ENCODE results near the gene PTBP1.

The PTBP1 gene

GRCh38 chr19:797528-798414 lies 519 bp downstream of the PTBP1 start:
- DNase-seq (ENCODE audit: low read depth): peak; percentile 78

GRCh38 chr19:798415-799075 lies 1.3 kb downstream of the PTBP1 start:
- no peak for DNase-seq (ENCODE audit: low read depth)

GRCh38 chr19:799076-799881 lies 2.0 kb downstream of the PTBP1 start:
- no peak for DNase-seq (ENCODE audit: low read depth)

GRCh38 chr19:800360-801029 lies 3.2 kb downstream of the PTBP1 start:
- DNase-seq (ENCODE audit: low read depth): no peak

GRCh38 chr19:801030-801860 lies 4.0 kb downstream of the PTBP1 start:
- DNase-seq (ENCODE audit: low read depth): no peak

DNA sequence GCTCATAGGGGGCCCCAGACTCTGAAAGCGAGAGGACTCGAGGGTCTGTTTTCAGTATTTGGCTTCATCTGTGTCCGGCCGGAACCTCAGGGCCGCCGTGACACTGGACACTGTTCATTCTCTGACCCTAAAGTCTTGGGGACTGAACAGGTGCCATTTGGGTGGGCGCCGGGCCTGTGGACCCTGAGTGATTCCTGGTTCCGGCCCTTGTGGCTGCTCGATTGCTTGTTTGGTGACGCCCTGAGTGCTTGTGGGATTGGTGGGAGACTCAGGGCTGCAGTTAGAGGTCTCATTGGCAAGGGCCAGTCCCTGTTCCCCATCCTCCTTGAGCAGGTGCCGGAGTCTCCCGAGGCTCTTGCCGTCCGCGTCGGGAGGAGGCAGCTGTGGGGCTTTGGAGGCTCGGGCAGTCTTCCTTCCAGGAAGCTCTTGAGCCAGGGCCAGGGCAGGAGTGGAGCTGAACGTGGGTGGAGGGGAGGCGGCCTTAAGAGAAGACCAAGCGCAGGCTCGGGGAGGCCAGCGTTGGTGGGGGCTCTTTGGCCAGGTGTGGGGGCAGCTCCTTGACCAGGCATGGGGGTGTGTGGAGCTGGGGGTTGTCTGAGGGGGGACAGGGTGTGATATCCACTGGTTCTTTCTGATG lies 4.7 kb downstream of the PTBP1 start:
- no peak for DNase-seq (ENCODE audit: low read depth)

- DNase-seq (ENCODE audit: low read depth): no peak
Observed at GRCh38 chr19:802498-803098, 5.3 kb downstream of the PTBP1 start.

DNA sequence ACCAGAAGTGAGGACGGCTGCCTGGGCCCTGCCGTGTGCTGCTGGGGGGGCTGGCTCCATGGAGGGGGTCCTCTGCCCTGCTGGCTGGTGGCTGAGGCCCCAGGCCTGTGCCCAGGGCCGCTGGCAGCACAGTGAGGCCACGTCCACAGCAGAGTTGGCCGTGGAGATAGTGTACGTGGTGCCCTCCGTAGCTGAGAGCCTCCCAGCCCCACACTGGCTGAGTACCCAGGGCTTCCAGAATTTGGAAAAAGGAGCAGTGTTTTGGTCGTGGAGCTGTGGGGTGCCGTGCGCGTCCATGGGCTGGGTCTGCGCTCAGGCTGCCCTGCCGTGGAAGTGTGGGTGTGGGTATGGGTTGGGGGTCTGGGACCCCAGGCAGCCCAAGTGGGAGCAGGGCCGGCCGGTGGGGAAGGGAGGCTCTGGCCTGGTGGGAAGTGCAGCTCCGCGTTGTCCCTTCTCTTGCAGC lies 5.9 kb downstream of the PTBP1 start:
- DNase-seq (ENCODE audit: low read depth): no peak

DNA sequence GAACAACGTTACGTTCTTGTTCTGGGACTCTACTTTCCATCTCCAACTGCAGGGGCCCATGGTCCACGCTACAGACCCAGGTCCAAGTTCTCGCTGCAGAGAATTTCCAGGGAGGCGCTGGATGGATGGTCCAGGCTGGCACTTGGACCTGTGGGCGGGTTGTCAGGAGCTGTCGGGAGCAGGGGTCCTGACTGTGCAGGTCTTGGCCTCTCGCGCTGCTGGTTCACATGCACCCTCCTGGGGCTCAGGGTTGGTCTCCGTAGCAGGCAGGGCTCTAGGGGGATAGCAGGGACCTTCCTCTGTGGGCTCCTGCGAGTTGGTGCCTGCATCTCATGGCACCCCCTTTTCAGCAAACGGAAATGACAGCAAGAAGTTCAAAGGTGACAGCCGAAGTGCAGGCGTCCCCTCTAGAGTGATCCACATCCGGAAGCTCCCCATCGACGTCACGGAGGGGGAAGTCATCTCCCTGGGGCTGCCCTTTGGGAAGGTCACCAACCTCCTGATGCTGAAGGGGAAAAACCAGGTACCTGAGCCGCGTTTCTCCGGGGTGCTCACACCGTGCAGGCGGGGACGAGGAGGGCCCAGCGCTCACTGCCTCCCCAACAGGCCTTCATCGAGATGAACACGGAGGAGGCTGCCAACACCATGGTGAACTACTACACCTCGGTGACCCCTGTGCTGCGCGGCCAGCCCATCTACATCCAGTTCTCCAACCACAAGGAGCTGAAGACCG lies 6.6 kb downstream of the PTBP1 start:
- no peak for DNase-seq (ENCODE audit: low read depth)

DNA sequence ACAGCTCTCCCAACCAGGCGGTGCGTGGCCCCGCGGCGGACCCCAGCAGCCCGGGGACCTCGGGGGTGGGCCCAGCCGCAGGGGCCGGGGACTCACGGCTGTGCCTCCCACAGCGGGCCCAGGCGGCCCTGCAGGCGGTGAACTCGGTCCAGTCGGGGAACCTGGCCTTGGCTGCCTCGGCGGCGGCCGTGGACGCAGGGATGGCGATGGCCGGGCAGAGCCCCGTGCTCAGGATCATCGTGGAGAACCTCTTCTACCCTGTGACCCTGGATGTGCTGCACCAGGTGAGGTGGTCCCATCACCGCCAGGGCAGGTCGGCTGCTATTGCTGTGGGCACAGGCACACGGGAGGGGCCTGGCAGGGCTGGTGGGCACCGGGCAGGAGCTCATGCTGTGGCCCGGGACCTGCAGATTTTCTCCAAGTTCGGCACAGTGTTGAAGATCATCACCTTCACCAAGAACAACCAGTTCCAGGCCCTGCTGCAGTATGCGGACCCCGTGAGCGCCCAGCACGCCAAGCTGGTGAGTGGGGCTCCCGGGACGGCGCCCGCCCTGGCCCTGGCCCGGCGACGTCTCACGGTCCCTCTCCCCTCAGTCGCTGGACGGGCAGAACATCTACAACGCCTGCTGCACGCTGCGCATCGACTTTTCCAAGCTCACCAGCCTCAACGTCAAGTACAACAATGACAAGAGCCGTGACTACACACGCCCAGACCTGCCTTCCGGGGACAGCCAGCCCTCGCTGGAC lies 7.3 kb downstream of the PTBP1 start:
- DNase-seq (ENCODE audit: low read depth): no peak

GRCh38 chr19:805166-805551 lies 7.9 kb downstream of the PTBP1 start:
- no peak for DNase-seq (ENCODE audit: low read depth)

DNA sequence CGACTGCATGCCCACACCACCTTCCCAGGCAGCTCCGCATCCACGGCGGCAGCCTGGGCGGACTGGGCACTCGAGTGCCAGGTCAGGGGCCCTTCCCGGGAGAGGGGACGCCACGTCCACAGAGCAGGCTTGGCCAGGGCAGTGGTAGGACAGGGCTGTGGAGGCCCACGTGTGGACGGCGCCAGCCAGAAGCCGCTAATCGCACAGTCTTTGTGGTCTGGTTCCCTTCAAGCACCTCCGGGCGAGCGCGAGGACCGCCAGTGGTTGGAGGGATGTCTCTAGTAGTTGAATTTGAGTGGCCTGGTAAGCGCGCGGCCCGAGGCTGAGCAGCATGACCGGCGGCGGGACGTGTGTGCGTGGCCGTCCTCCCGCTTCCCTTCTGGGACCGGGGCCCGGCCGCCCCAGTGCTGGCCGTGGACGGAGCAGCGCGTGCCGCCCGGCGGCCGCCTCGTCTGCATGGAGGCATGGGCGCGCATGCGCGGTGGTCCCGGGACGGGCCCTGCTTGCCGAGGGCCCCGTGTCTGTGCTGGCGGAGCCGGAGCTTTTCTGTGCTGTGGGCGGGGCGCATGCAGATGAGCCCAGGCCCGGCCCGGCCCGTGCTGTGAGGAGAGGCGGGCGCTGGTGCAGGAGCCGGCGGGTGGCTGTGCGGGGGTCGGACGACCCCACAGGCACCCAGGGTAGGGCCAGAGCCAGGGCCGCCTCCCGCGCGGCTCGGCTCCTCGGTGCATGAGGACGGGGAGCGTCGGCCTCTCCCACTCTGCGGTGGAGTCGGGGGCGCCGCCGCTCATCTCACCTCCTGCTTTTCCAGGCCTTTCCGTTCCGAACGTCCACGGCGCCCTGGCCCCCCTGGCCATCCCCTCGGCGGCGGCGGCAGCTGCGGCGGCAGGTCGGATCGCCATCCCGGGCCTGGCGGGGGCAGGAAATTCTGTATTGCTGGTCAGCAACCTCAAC lies 8.6 kb downstream of the PTBP1 start:
- DNase-seq (ENCODE audit: low read depth): no peak

DNA sequence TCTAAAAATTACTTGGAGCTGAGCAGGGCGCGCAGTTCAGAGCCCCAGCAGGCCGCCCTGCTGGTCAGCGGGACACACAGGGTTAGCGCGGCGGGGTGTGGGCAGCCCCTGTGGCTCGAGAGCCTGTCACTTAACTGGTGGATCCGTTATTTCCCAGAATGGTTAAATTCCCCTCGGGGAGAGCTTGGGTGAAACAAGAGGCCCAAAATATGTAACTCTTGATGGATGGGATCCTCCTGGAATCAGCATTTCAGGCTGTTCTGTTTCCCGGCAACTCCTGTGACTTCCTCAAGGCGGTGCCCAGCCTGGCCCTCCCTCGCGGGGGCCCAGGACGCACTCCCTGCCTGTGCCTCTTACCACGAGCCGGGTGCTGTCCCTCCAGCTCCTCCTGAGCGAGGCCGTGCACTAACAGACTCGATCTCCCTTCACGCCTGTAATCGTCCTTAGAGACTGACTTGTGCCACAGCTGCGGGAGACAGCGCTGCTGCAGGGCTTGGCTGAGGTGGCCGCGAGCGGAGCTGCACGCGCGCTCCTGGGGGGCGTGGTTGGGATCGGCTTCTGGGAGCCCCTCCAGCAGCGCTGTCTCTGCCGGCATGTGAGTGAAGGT lies 9.7 kb downstream of the PTBP1 start:
- DNase-seq (ENCODE audit: low read depth): no peak

DNA sequence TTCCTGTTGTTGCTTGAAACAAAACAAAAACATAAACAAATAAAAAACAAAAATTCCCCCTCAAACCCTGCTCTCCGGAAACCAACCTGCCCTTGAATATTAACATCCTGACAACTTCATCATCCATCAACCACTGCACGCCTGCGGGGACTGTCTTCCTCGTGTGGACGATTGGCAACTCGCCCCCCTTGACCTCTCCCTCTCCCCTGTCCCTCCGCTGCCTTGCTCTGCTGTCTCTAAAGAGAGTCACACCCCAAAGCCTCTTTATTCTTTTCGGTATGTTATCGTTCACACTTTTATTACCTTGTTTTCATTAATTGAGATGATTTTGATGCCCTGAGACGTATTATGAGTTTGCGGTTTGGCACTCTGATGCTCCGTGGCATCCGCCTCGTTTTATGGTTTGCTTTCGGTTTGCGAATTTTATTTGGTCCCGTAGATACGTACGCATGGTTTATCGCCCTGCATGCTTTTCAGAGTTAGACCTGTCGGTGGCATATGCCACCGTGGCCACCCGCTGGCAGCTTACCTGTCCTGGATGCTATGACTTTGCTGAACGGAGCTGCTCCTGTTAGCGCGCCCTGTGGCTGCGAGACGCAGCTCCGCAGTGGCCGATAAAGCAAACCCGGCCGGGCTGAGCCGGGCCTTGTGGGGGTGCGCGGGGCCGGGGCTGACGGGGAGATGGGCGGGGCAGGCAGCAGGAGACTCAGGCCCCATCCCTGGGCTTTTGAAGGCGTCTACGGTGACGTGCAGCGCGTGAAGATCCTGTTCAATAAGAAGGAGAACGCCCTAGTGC lies 10.6 kb downstream of the PTBP1 start:
- no peak for DNase-seq (ENCODE audit: low read depth)

DNA sequence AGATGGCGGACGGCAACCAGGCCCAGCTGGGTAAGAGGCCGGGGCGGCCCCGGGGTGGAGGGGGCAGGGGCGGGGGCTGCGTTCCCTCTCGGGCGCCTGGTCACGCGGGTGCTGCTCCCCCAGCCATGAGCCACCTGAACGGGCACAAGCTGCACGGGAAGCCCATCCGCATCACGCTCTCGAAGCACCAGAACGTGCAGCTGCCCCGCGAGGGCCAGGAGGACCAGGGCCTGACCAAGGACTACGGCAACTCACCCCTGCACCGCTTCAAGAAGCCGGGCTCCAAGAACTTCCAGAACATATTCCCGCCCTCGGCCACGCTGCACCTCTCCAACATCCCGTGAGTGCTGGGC lies 11.1 kb downstream of the PTBP1 start:
- DNase-seq (ENCODE audit: low read depth): no peak

All from T follicular helper cell (primary cell).